Measurements from ENCODE around the gene FIBP. TPM values are rescaled to one million over a fixed set of nuclear protein-coding genes. Genes with fewer than 3 reads are reported as not detected.

The FIBP gene
- total RNA-seq, 2 experiments from 2014 or later, result 19.1 to 19.9 TPM

GRCh38 chr11:65847746-65848145 is 40.5 kb downstream of the FIBP start:
- Histone ChIP-seq H3K36me3 (ENCODE audit: insufficient read depth, low read length) (peaks cover 19% of the 10 kb centered on the region), H3K27ac (ENCODE audit: low read depth in 1 of 2, low read length in 2 of 2) (no peak overlapping the region), H3K4me1 (ENCODE audit: insufficient read depth, low read length) (no peaks in the 10 kb centered on the region), H3K27me3 (ENCODE audit: control insufficient read depth in 1 of 2, insufficient read depth in 2 of 2, low read length in 2 of 2) (no peaks in the 10 kb centered on the region), H3K9me3 (ENCODE audit: control insufficient read depth in 1 of 2, insufficient read depth in 1 of 2, low read length in 2 of 2) (peaks cover 7 to 20% of the 10 kb centered on the region in 2 experiments), H3K4me3 (ENCODE audit: low read length) (no peak overlapping the region)
- TF ChIP-seq, protein P1, sequence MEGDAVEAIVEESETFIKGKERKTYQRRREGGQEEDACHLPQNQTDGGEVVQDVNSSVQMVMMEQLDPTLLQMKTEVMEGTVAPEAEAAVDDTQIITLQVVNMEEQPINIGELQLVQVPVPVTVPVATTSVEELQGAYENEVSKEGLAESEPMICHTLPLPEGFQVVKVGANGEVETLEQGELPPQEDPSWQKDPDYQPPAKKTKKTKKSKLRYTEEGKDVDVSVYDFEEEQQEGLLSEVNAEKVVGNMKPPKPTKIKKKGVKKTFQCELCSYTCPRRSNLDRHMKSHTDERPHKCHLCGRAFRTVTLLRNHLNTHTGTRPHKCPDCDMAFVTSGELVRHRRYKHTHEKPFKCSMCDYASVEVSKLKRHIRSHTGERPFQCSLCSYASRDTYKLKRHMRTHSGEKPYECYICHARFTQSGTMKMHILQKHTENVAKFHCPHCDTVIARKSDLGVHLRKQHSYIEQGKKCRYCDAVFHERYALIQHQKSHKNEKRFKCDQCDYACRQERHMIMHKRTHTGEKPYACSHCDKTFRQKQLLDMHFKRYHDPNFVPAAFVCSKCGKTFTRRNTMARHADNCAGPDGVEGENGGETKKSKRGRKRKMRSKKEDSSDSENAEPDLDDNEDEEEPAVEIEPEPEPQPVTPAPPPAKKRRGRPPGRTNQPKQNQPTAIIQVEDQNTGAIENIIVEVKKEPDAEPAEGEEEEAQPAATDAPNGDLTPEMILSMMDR (IDR thresholded peaks at IDR 0.05), result no peak
- peaks cover 15% of the 10 kb centered on the region for H3K36me3 Mint-ChIP-seq (ENCODE audit: low read depth)
- no peaks in the 10 kb centered on the region for H3K27me3 Mint-ChIP-seq
- intact Hi-C loops (cut with DNase I, micrococcal nuclease), result no loop called here
- POLR2A ChIA-PET, result no interaction called here
- ATAC-seq (ENCODE audit: poor library complexity) (no peak), DNase-seq (no peak)
- H3K4me1 Mint-ChIP-seq (ENCODE audit: low read depth), result no peaks in the 10 kb centered on the region
- H3K9me3 Mint-ChIP-seq, result no peaks in the 10 kb centered on the region
- no peak overlapping the region for H3K27ac Mint-ChIP-seq
- CTCF ChIA-PET, result interaction anchor here (0.5 kb wide), 1 partner anchor 142 kb away, joined by 3 read pairs; no protein-coding TSS in a partner anchor
- no peak overlapping the region for H3K4me3 Mint-ChIP-seq

DNA sequence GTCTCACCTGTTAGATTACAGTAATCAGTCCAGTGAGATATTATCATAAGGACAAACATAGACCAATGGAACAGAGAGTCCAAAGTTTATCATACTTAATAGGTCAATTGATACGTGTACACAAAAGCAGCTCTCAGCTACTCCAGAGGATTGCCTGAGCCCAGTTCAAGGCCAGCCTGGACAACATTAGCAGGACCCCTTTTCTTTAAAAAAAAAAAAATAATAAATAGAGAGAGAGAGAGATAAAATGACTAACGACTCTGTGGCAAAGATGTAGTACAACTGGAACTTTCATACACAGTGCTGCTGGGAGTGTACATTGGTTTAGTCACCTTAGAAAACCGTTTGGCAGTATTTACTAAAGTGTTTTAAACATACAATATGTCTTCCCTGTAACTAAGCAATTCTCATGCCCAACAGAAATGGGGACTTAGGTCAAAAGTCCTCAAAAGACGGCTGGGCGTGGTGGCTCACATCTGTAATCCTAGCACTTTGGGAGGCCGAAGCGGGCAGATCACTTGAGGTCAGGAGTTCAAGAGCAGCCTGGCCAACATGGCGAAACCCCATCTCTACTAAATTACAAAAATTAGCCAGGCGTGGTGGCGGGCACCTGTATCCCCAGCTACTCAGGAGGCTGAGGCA is 43.9 kb downstream of the FIBP start:
- H3K27me3 ChIP-seq (ENCODE audit: control insufficient read depth in 1 of 2, insufficient read depth in 2 of 2, low read length in 2 of 2), result no peaks in the 10 kb centered on the region
- ATAC-seq (ENCODE audit: poor library complexity) (no peak), DNase-seq (no peak)
- no peak overlapping the region for H3K4me3 Mint-ChIP-seq
- H3K4me1 Mint-ChIP-seq (ENCODE audit: low read depth), result no peaks in the 10 kb centered on the region
- POLR2A ChIA-PET, result no interaction called here
- H3K4me3 ChIP-seq (ENCODE audit: low read length), result no peak overlapping the region
- H3K27ac Mint-ChIP-seq, result no peak overlapping the region
- H3K9me3 ChIP-seq (ENCODE audit: control insufficient read depth in 1 of 2, insufficient read depth in 1 of 2, low read length in 2 of 2), result no peaks in the 10 kb centered on the region
- H3K36me3 ChIP-seq (ENCODE audit: insufficient read depth, low read length), result no peaks in the 10 kb centered on the region
- TF ChIP-seq, protein P1 (IDR thresholded peaks at IDR 0.05), result no peak
- no peaks in the 10 kb centered on the region for H3K4me1 ChIP-seq (ENCODE audit: insufficient read depth, low read length)
- CTCF ChIA-PET, result no interaction called here
- no peaks in the 10 kb centered on the region for H3K27me3 Mint-ChIP-seq
- no peak overlapping the region for H3K27ac ChIP-seq (ENCODE audit: low read depth in 1 of 2, low read length in 2 of 2)
- H3K36me3 Mint-ChIP-seq (ENCODE audit: low read depth), result no peaks in the 10 kb centered on the region
- no peaks in the 10 kb centered on the region for H3K9me3 Mint-ChIP-seq
- intact Hi-C loops (cut with DNase I, micrococcal nuclease), result no loop called here

DNA sequence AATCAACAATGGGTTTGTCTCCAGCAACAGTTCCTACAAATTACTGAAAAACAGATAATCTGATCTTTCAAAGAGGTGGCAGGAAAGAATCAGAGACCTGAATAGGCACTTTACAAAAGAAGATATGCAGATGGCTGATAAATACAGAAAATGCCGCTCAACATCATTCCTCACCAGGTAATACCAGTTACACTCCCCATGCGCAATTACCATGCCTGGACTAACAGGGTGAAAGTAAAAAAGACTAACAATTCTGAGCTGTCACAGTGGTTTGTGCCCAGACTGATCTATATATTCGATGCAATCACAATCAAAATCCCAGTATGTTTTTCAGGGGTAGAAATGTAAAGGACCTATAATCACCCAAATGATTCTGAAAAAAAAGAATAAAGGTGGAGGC is 44.5 kb downstream of the FIBP start:
- intact Hi-C loops (cut with DNase I, micrococcal nuclease), result no loop called here

More for the DNA sequence above, 44.5 kb downstream of the FIBP start:
- Mint-ChIP-seq H3K36me3 (ENCODE audit: low read depth) (no peaks in the 10 kb centered on the region), H3K9me3 (no peaks in the 10 kb centered on the region), H3K27me3 (no peaks in the 10 kb centered on the region), H3K27ac (no peak overlapping the region), H3K4me1 (ENCODE audit: low read depth) (no peaks in the 10 kb centered on the region), H3K4me3 (no peak overlapping the region)
- Histone ChIP-seq H3K27ac (ENCODE audit: low read depth in 1 of 2, low read length in 2 of 2) (no peak overlapping the region), H3K4me3 (ENCODE audit: low read length) (no peak overlapping the region), H3K27me3 (ENCODE audit: control insufficient read depth in 1 of 2, insufficient read depth in 2 of 2, low read length in 2 of 2) (no peaks in the 10 kb centered on the region), H3K36me3 (ENCODE audit: insufficient read depth, low read length) (no peaks in the 10 kb centered on the region), H3K4me1 (ENCODE audit: insufficient read depth, low read length) (no peaks in the 10 kb centered on the region), H3K9me3 (ENCODE audit: control insufficient read depth in 1 of 2, insufficient read depth in 1 of 2, low read length in 2 of 2) (no peaks in the 10 kb centered on the region)
- TF ChIP-seq, protein P1 (IDR thresholded peaks at IDR 0.05), result no peak
- CTCF ChIA-PET, result no interaction called here
- DNase-seq (no peak), ATAC-seq (ENCODE audit: poor library complexity) (no peak)
- POLR2A ChIA-PET, result no interaction called here
